Peyer's patch (tissue), 4 donors: ENCODE measurements around the gene BLM.

Experiments used
- POLR2A ChIP-seq, 2 donors: fragments of 450-650 bp; IDR thresholded peaks; one replicate each; pipeline ENCODE4 v1.5.1; 2017; ENCODE audit warnings: antibody characterized with exemption in 2 of 2, mild to moderate bottlenecking in 2 of 2, moderate library complexity in 2 of 2
- TF ChIP-seq, protein P1 (sequence below), 6 experiments: fragments of 450-650 bp in 4 of 6; fragments of 200-600 bp in 2 of 6; sonication (generic) in 1 of 6; IDR thresholded peaks; one replicate each; pipeline ENCODE4 v1.5.1; 2017 to 2019; ENCODE audit warnings: antibody characterized with exemption in 6 of 6, mild to moderate bottlenecking in 3 of 6, moderate library complexity in 1 of 6

DNA sequence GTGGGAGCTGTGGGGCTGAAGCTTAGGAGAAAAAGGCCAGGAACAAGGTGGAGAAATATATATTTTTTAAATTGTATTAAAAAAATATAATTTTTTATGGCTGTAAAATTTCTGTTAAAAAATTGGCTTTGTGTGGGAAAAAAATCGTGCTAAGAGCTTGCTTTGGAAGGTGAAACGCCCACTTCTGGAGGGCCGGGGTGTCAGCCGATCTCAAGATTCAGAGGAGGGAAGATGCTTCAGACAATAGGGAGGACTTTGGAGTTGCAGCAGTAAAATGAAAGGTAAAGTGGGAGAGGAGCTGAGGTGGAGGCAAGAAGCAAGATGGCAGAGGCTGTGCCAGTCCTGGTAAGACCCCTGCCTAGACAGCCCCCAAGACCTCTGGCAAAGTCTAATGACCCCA lies 45.9 kb upstream of the BLM start:
- TF ChIP-seq, protein P1, sequence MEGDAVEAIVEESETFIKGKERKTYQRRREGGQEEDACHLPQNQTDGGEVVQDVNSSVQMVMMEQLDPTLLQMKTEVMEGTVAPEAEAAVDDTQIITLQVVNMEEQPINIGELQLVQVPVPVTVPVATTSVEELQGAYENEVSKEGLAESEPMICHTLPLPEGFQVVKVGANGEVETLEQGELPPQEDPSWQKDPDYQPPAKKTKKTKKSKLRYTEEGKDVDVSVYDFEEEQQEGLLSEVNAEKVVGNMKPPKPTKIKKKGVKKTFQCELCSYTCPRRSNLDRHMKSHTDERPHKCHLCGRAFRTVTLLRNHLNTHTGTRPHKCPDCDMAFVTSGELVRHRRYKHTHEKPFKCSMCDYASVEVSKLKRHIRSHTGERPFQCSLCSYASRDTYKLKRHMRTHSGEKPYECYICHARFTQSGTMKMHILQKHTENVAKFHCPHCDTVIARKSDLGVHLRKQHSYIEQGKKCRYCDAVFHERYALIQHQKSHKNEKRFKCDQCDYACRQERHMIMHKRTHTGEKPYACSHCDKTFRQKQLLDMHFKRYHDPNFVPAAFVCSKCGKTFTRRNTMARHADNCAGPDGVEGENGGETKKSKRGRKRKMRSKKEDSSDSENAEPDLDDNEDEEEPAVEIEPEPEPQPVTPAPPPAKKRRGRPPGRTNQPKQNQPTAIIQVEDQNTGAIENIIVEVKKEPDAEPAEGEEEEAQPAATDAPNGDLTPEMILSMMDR (IDR thresholded peaks at IDR 0.05): no peak
- no peak for TF ChIP-seq POLR2A (IDR thresholded peaks at IDR 0.05)
